ENCODE measurements around the gene ATG7. TPM values are rescaled to one million over a fixed set of nuclear protein-coding genes. Genes with fewer than 3 reads are reported as not detected.
"Not testable (repeated sequence)": the region's sequence is repeated elsewhere in the genome, so short reads cannot be mapped to it uniquely, and the experiment has no call there.

ATG7 gene
- total RNA-seq, 1 experiment from 2014 or later, result 35.2 TPM

DNA sequence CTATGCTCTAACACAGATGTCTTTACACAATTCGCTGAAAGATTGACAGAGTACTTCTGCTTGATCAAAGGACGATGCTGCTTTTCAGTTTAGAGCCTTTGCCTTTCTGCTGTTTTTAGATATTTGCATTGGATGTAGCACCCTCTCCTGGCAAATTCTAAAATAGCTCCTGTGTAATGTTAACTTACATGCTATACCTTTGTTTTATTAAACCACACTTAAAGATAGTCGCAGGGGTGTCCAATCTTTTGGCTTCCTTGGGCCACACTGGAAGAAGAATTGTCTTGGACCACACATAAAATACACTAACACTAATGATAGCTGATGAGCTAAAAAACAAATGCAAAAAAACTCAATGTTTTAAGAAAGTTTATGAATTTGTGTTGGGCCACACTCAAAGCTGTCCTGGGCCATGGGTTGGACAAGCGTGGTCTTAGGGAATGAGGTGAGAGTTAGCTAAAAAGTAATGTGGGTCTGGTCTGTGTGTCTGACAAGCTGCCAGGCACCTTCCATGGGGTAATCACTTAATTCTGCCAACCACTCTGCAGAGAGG lies 62.9 kb downstream of the ATG7 start:
- Histone ChIP-seq H3K36me3 (replicated peaks; ENCODE audit: control insufficient read depth, insufficient read depth, low read length) (peaks cover 2% of the 10 kb centered on the region), H3K27me3 (ENCODE audit: control insufficient read depth, insufficient read depth, low read length) (no peaks in the 10 kb centered on the region), H3K4me3 (ENCODE audit: insufficient read depth, low read depth, low read length) (no peak overlapping the region)
- DNase-seq, result peak; percentile 42

DNA sequence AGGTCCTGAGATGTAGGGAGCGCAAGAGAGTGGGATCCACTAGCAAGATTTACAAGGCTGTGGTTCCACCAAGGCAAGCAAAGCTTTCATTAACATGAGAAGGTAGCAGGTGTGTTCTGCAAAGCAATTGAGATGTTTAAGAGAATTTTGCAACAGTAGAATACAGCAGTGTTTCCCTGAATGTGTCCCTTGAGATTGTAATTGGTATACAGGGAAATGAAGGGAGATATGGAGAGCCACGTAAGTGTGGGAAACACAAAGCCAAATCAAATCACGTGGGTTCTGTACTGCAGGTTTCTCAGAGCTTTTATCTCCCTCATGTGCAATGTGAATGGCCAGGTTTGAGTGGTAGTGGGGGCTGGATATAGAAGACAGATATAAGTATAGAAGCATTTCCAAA lies 67.3 kb downstream of the ATG7 start:
- H3K4me3 ChIP-seq (ENCODE audit: insufficient read depth, low read depth, low read length), result no peak overlapping the region
- no peak for DNase-seq
- H3K27me3 ChIP-seq (ENCODE audit: control insufficient read depth, insufficient read depth, low read length), result no peaks in the 10 kb centered on the region
- H3K36me3 ChIP-seq (replicated peaks; ENCODE audit: control insufficient read depth, insufficient read depth, low read length), result no peaks in the 10 kb centered on the region

DNA sequence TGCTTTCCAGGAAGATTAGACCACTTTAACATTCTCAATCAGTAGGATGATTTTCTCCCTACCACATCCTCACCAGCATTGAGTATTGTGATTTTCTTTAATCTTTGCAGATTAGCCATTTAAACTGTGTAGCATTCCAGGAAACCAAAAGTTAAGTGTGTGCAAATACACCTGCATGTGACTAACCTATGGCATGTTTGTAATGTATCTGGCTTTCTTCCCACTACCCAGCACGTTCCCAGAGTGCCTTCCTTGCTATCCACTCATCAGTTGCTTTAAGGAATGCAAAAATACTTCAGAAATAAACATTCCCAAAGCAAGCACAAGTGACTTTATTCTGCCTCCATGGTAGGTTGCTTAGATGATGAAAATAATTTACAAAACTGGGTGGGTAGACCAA lies 74.2 kb downstream of the ATG7 start:
- Histone ChIP-seq H3K27me3 (ENCODE audit: control insufficient read depth, insufficient read depth, low read length) (no peaks in the 10 kb centered on the region), H3K36me3 (replicated peaks; ENCODE audit: control insufficient read depth, insufficient read depth, low read length) (no peaks in the 10 kb centered on the region), H3K4me3 (ENCODE audit: insufficient read depth, low read depth, low read length) (no peak overlapping the region)
- no peak for DNase-seq

DNA sequence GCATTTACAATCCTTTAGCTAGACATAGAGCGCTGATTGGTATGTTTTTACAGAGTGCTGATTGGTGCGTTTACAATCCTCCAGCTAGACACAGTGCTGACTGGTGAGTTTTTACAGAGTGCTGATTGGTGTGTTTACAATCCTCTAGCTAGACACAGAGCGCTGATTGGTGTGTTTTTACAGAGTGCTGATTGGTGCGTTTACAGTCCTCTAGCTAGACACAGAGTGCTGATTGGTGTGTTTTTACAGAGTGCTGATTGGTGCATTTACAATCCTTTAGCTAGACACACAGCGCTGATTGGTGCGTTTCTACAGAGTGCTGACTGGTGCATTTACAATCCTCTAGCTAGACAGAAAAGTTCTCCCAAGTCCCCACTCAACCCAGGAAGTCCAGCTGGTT lies 76.7 kb downstream of the ATG7 start:
- not testable (repeated sequence) for DNase-seq; H3K36me3 ChIP-seq (replicated peaks; ENCODE audit: control insufficient read depth, insufficient read depth, low read length); H3K27me3 ChIP-seq (ENCODE audit: control insufficient read depth, insufficient read depth, low read length); H3K4me3 ChIP-seq (ENCODE audit: insufficient read depth, low read depth, low read length)

DNA sequence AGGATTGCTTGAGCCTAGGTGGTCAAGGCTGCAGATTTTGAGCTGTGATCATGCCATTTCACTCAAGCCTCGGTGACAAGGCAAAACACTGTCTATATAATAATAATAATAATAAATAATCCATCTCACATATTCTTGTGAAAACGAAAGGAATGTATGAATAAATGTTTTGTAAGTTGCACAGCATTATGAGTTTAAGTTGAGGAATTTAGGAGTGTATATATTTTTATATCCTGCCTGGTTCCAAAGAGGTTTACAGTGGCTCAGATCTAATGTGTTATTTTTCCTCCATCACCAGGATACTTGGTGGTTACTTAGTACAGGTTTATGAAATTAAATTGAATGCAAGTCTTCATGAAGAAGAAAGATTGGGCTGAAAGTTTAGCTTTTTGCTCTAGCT lies 77.2 kb downstream of the ATG7 start:
- Histone ChIP-seq H3K4me3 (ENCODE audit: insufficient read depth, low read depth, low read length) (no peak overlapping the region), H3K36me3 (replicated peaks; ENCODE audit: control insufficient read depth, insufficient read depth, low read length) (no peaks in the 10 kb centered on the region)
- no peak for DNase-seq

DNA sequence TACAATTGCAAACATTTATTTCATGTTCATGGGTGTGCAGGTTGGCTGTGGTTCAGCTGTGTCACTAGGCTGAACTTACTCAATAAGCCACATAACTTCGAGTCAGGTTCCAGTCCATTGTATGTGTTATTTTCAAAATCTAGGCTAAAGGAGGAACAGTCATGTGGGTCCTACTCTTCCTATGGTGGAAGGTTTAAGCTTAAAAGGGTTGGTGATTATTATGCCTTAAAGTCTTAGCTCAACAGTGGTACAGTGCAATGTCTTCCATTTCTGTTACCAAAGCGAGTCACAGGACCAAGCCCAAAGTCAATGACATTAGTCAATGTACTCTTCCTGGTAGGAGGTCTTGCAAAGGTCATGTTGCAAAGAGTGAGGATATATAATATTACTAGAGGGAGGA lies 78.2 kb downstream of the ATG7 start:
- no peak overlapping the region for H3K4me3 ChIP-seq (ENCODE audit: insufficient read depth, low read depth, low read length)
- H3K36me3 ChIP-seq (replicated peaks; ENCODE audit: control insufficient read depth, insufficient read depth, low read length), result no peaks in the 10 kb centered on the region

More for the DNA sequence above, 77.2 kb downstream of the ATG7 start:
- H3K27me3 ChIP-seq (ENCODE audit: control insufficient read depth, insufficient read depth, low read length), result no peaks in the 10 kb centered on the region

DNA sequence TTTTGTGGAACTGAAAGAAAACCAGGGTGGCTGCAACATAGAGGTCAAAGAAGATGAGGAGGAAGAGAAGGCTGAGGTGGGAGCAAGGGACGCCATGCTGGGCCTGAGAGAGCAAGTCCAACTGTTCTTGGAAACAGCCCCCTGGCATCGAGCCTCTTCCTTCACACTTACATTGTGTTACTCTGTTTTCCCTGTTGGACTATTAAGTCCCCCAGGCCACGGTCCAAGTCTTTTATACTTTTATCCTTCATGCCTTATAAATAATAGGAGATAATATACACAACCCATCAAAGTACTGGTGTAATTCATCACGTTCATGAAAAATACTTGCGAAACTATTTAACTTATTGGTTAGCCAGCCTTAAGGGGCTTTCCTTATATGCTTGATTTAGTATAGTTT lies 79.3 kb downstream of the ATG7 start:
- H3K36me3 ChIP-seq (replicated peaks; ENCODE audit: control insufficient read depth, insufficient read depth, low read length), result no peaks in the 10 kb centered on the region
- no peak overlapping the region for H3K4me3 ChIP-seq (ENCODE audit: insufficient read depth, low read depth, low read length)
- no peak for DNase-seq
- H3K27me3 ChIP-seq (ENCODE audit: control insufficient read depth, insufficient read depth, low read length), result no peaks in the 10 kb centered on the region

More for the DNA sequence above, 78.2 kb downstream of the ATG7 start:
- H3K27me3 ChIP-seq (ENCODE audit: control insufficient read depth, insufficient read depth, low read length), result no peaks in the 10 kb centered on the region
- DNase-seq, result no peak

DNA sequence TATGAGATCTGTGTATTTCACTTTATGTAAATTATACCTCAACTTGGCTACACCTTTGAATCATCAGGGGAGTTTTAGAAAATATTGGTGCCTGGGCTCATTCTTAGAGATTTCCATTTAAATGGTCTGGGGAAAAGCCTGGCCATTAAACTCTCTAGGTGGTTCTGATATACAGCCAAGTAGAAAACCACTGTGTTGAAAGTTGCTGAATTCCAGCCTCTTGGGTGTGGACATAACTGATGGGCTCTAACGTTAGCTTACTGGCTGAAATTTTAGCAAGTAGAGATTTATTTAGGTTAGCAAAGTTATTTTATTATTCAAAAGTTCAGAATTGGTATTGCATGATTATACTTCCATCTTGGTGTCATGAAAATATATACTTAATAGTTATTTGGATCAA lies 84.1 kb downstream of the ATG7 start:
- Histone ChIP-seq H3K4me3 (ENCODE audit: insufficient read depth, low read depth, low read length) (no peak overlapping the region), H3K27me3 (ENCODE audit: control insufficient read depth, insufficient read depth, low read length) (no peaks in the 10 kb centered on the region), H3K36me3 (replicated peaks; ENCODE audit: control insufficient read depth, insufficient read depth, low read length) (no peaks in the 10 kb centered on the region)
- no peak for DNase-seq

DNA sequence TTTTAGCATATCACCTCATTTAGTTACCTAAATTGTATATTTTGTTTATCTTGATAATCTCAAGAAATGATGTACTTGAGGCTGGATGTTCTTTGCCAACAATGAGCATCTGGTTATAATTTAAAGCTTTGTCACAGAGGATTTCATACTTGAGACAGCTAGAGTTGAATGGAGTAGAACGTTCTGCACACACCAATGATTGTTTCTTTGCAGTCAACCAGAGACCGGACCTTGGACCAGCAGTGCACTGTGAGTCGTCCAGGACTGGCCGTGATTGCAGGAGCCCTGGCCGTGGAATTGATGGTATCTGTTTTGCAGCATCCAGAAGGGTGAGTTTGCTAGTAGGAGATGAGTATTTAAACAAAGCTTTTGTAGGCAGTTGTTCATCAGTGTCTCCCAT lies 90.4 kb downstream of the ATG7 start:
- Histone ChIP-seq H3K4me3 (ENCODE audit: insufficient read depth, low read depth, low read length) (no peak overlapping the region), H3K36me3 (replicated peaks; ENCODE audit: control insufficient read depth, insufficient read depth, low read length) (no peaks in the 10 kb centered on the region), H3K27me3 (ENCODE audit: control insufficient read depth, insufficient read depth, low read length) (no peaks in the 10 kb centered on the region)
- DNase-seq, result no peak

DNA sequence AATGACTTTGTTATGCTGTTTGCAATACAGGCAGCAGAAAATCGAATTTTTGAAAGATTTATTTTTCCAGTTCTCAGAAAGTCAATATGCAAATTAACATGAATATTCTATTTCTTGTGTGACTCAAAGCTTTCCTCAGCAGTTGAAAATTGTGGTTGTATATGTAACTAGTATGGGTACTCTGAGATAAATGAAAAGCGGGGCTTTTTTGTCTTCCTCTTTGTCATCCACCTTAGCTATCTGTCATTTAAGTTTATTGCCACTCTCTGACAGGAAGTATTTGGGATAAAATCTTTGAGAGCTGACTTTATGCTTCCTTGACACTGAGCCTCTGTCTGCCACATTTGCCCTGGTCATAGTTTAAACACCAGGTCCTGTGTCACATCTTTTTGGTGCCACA lies 91.5 kb downstream of the ATG7 start:
- H3K36me3 ChIP-seq (replicated peaks; ENCODE audit: control insufficient read depth, insufficient read depth, low read length), result no peaks in the 10 kb centered on the region
- DNase-seq, result no peak
- no peaks in the 10 kb centered on the region for H3K27me3 ChIP-seq (ENCODE audit: control insufficient read depth, insufficient read depth, low read length)

DNA sequence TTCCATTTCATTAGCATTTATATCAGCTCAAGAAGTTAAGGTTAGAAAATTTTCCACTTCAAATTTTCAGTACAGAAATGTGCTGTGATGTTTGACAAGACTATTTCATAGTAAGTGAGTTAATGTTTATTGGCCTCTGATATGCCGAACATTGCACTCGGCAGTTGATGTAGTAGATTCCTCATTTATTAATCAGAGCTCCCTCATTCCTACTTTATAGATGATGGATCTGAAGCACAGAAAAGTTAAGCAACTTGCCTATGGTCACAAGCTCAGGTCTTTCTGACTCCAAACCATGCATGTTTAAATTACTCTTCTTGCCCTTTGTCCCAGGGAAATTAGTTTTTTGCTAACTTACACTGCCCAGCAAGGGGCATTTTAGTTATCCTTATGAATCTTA lies 92.0 kb downstream of the ATG7 start:
- no peak for DNase-seq
- H3K36me3 ChIP-seq (replicated peaks; ENCODE audit: control insufficient read depth, insufficient read depth, low read length), result no peaks in the 10 kb centered on the region
- H3K27me3 ChIP-seq (ENCODE audit: control insufficient read depth, insufficient read depth, low read length), result no peaks in the 10 kb centered on the region
- H3K4me3 ChIP-seq (ENCODE audit: insufficient read depth, low read depth, low read length), result no peak overlapping the region

More for the DNA sequence above, 91.5 kb downstream of the ATG7 start:
- no peak overlapping the region for H3K4me3 ChIP-seq (ENCODE audit: insufficient read depth, low read depth, low read length)

DNA sequence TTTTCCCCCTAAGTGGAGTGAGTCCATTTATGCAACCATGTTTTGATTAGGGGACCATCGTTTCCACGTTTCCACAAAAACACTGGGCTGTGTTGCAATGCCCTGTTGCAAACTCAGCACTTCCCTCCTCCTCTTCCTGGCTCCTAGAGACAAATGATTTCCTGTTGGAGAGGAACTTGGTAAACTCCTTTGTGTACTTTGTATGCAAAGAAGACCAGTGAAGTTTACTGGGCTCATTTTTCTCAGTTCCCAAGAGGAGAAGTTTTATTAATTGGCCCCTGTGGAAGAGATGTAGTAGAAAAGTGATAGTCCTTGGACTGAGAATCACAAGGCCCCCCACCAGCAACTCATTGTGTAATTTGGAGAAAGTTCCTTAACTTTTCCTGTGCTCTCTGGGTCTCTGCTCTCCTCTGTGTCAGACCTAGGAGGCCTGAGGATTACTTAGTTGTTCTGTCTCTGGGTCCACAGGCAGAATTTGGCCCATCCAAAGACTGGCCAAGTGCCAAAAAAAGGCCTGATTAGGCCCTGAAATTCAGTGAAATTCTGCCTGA lies 95.0 kb downstream of the ATG7 start:
- Histone ChIP-seq H3K36me3 (replicated peaks; ENCODE audit: control insufficient read depth, insufficient read depth, low read length) (no peaks in the 10 kb centered on the region), H3K27me3 (ENCODE audit: control insufficient read depth, insufficient read depth, low read length) (no peaks in the 10 kb centered on the region), H3K4me3 (ENCODE audit: insufficient read depth, low read depth, low read length) (no peak overlapping the region)
- no peak for DNase-seq

DNA sequence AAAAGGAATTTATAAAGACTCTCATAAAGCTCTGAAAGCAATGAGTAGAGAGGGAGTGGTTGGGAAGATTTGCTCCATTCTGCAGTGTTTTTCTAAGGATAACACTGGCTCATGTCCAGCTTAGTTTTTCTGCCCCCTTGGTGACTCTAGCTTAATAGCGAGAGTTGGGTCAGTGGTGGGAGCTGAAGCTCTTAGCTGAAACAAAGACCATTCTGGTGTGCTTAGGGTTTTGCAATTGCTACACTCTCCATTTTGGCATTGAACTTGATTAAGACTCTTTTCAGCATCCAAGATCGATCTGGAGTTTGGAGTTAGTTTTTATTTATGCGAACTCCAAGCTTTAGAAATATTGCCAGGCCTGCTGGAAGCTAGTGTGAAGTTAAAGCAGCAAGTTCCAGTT lies 98.0 kb downstream of the ATG7 start:
- no peaks in the 10 kb centered on the region for H3K27me3 ChIP-seq (ENCODE audit: control insufficient read depth, insufficient read depth, low read length)
- H3K4me3 ChIP-seq (ENCODE audit: insufficient read depth, low read depth, low read length), result no peak overlapping the region
- no peak for DNase-seq
- H3K36me3 ChIP-seq (replicated peaks; ENCODE audit: control insufficient read depth, insufficient read depth, low read length), result no peaks in the 10 kb centered on the region

DNA sequence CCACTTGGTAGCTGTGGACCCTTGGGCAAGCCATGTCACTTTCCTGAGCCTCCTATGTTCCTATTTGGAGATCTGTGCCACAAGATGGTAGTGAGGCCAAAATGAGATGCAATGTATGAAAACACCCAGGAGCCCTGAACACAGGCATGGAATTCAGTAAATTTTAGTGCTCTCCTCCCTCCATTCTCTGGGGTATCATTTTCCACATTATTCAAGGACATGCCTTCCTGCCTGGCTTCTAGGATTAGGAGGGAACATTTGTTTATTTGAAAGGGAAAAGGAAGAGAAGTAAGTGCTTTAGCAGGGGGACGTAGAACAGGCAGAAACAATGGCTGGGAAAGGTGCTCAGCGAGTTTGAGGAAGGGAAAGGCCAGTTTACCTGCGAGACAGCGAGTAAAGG lies 98.8 kb downstream of the ATG7 start:
- no peaks in the 10 kb centered on the region for H3K27me3 ChIP-seq (ENCODE audit: control insufficient read depth, insufficient read depth, low read length)
- no peaks in the 10 kb centered on the region for H3K36me3 ChIP-seq (replicated peaks; ENCODE audit: control insufficient read depth, insufficient read depth, low read length)
- no peak for DNase-seq
- no peak overlapping the region for H3K4me3 ChIP-seq (ENCODE audit: insufficient read depth, low read depth, low read length)

DNA sequence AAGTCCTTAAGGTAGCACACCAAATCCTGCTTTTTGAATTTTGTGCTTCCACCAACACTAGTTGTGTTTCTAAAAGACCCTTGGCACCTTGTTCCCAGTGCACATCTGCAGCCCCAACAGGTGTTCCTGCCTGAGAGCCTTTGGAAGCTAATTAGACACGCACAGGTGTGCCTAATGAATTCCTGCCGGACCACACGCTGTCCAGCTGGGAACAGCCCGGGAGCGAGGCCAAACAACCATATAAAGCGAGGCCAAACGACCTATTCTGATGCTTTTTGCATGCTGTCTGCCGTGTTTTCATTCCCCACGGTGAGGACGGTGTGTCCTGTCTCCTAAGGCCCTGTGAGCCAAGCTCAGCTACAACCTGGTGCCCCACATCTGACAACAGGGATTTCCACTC lies 99.5 kb downstream of the ATG7 start:
- Histone ChIP-seq H3K4me3 (ENCODE audit: insufficient read depth, low read depth, low read length) (no peak overlapping the region), H3K36me3 (replicated peaks; ENCODE audit: control insufficient read depth, insufficient read depth, low read length) (no peaks in the 10 kb centered on the region), H3K27me3 (ENCODE audit: control insufficient read depth, insufficient read depth, low read length) (no peaks in the 10 kb centered on the region)
- DNase-seq, result no peak

DNA sequence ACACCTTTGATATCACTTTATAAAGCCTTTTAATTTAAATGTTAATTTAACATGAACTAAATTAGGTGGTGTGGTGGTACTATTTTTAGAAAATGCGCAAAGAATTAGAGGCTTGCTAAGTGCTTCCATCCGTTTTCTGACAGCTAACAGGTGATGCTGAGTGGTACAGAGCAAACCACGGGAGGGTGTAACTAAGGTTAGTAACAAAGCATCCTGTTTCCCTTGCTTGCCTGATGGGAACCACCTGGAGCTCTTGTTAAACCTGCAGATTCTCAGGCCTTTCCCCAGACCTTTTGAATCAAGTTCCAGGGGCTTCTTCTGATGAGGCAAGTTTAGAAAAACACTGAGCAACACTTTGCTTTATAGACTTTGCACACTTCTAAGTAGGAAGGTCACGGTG lies 101.0 kb downstream of the ATG7 start:
- no peaks in the 10 kb centered on the region for H3K36me3 ChIP-seq (replicated peaks; ENCODE audit: control insufficient read depth, insufficient read depth, low read length)
- DNase-seq, result no peak
- H3K27me3 ChIP-seq (ENCODE audit: control insufficient read depth, insufficient read depth, low read length), result no peaks in the 10 kb centered on the region
- H3K4me3 ChIP-seq (ENCODE audit: insufficient read depth, low read depth, low read length), result no peak overlapping the region

Measured in H7 (cell line).